GM19438 (cell line): Measurements from ENCODE around the gene PPP2R2B.
"Not testable (repeated sequence)": the region's sequence is repeated elsewhere in the genome, so short reads cannot be mapped to it uniquely, and the experiment has no call there.

Source experiments
- ATAC-seq: cut with Tn5 transposase; IDR thresholded peaks from one replicate; pipeline ENCODE4 v1.9.1; 2021; ENCODE audit warnings: low read depth; ENCODE audit not compliant: unreplicated experiment

Gene PPP2R2B

DNA sequence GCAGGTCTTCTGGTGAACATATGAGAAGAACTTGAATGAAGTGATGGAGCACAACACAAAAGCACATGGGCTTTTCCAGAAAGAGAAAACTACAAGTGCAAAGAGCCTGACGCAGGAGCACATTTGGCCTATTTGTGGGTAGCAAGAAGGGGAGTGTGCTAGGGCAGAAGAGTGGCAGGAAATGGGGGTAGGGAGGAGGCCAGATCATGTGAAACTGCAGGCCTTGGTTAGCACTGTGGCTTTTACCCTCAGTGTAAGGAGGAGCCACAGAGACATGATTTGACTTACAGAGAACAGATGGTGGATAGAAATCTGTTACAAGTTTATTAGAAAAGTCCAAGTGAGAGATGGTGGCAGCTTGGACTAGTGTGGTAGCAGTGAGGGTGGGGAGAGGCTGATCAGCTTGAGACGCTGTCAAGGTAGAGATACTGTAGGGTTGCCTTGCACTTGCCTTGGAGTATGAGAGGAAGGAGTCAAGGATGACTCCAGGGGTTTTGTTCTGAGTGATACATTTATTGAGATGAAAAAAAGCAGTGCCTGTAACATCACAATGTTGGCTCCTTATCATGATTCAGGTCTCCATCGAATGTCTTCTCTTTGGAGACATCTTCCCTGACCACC lies 126.7 kb downstream of the PPP2R2B start:
- ATAC-seq = peak; percentile 99

DNA sequence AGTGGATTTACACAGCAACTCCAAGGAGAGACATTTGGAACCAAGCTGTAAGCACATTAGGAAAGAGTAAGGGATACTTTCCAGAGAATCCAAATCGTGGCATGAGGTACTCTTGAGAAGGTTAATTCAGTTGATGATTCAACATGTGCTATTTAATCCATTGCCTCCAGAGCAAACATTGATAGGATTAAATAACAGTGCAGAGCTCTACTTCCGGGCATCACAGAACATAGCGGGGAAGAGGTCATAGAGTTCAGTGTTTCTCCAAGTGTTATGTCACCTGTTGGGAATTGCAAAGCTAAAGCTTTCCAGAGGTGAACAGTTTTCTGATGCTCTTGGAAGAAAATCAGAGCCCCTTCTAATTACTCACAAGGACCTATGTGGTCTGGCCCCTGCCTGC lies 127.5 kb downstream of the PPP2R2B start:
- ATAC-seq = no peak

DNA sequence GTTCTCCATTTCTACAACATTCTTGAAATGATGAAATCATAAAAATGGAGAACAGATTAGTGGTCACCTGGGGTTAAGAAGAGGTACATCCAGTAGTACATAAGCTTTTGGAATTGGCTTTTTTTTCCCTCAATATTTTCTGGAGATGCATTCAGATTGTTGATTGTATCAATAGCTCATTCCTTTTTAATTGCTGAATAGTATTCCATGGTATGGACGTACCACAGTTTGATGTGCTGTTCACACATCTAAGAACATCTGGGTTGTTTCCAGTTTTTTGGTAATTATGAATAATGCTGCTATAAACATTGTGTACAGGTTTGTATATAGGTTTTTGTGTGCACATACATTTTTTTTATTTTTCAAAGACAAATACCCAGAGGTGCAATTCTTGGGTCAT lies 130.0 kb downstream of the PPP2R2B start:
- no peak for ATAC-seq

DNA sequence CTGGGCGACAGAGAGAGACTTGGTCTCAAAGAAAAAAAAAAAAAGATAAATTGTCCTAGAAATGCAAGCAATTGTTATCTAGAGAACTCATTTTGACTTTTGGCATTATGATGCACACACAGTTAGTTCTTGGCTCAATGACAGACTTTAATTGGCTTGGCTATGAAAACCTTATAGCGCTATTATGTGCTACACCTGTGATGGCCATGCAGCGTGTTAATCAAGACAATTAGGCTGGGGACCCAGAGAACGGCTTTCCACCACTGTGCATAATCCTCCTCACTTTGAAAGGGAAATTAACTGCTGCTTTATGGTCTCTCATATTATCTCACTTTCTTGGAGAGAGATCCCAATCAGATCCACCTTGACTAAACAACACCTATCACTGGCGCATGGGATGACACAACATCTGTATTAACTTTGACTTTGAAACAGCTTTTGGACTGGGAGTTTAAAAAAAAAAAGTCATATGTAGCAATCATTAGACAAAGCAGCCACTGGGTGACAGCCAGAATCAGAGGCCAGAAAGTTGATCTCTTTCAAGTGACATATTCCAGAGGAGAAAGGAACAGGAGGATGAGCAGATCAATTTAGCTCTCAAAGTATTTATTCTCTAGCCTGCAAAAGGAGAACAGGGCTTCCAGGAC lies 132.5 kb downstream of the PPP2R2B start:
- no peak for ATAC-seq

DNA sequence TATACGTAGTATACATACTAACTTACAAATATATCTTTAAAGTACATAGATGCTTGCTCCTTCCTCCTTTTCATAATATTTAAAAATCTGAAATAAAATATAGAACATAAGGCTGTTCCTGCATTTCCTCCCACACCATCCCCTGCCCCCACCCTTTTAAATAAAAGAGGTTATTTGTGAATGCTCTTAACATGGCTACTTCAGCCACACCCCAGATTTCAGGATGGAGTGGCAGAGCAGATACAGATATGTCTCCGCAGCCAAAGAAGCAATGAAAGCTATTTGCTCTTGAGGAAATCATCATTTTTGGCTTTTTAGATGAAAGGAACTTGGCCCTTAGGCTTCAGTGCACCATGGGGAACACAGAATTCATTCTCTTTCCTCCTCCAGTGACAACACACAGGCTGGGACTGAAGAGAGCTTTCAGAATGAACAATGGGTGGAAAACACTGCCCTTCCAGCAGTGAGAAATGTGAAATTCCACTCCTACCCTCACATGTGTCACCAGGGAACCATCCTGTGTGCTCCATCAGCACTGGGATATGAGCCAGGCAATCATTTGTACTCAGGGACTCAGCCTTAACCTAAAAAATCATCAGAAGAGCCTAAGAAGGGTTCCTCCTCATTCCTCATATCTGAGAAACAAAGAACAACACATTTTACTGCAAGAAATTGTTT lies 134.3 kb downstream of the PPP2R2B start:
- no peak for ATAC-seq

DNA sequence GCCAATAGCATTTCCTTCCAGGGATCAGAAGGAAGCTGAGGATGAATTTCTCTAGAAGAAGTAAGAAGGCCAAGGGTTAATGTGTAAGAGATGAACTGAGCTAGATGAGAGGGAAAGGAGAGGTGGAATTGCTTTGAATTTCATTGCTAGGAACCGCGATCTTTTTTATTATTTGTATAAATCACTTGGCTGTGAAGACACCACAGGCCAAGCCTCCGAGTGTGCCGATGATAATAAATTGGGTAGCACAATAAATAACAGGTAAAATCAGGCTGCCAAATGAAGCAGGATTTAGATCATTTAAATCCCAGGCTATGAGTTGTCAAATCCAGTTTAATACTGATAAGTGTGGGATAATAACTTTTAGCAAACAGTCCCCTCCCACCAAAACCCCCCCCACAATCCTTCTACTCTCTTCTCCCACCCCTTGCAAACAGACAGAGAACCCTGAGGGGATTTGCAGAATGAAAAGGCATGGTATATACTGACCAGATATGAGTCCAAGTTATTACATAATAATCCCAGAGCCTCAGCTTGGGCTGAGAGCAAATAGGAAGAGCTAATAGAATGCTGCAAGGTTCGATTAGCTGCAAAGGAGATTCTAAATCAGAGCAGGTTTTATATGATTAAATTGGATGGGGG lies 143.5 kb downstream of the PPP2R2B start:
- no peak for ATAC-seq

DNA sequence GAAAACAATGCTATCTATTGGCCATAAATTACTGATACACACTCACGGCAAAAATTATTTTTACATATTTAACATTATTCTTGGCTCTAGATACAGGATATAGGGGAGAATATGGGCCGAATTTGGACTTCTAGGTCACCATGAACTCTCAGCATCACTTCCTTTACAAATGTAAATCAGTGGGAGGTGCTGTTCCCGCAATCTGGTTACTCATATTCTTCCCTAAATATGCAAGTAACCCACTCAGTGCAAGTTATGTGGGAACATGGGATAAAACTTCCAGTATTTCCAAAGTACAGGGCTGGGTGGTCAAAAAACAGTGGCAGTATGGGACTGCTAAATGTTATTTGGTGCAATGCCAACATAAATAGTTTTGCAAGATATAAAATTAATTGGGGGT lies 145.6 kb downstream of the PPP2R2B start:
- no peak for ATAC-seq

DNA sequence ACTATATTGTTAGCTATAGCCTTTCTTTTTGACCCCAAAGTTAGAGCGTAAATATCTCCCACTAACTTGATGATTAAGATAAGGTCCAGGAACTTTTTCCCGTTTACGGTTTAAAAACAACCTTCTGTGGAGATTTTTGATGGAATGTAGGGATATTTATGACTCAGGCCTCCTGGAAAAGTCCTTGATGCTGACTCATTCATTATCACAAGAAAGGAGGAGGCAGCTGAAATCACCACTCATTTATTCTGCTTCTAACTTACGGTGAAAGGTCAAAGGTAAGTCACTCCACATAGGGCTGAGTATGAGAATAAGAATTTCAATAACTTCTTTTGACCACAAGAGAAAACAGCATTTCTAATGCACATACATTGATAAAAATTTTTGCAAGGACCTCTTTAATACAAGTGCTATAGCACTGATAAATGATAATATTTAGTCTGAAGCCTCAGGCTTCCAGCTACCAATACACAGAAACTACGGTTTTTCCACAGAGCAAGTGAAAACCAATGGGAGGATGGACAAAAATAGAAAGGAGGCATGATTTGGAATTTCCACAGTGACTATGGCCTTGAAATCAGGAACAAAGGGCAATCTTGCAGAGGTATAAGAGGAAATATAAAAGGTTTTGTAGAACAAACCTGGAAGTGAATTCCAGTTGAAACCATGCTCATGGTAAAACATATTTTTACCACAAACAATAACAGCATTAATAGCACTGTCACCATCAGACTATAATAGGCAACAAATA lies 146.5 kb downstream of the PPP2R2B start:
- ATAC-seq = no peak

DNA sequence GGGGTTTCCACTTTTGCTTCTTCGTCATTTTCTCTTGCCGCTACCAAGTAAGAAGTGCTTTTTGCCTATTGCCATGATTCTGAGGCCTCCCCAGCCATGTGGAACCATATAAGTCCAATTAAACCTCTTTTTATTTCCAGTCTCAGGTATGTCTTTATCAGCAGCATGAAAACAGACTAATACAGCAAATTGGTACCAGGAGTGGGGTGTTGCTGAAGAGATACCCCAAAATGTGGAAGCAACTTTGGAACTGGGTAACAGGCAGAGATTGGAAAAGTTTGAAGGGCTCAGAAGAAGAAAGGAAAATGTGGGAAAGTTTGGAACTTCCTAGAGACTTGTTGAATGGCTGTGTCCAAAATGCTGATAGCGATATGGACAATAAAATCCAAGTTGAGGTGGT lies 149.8 kb downstream of the PPP2R2B start:
- ATAC-seq = not testable (repeated sequence)

DNA sequence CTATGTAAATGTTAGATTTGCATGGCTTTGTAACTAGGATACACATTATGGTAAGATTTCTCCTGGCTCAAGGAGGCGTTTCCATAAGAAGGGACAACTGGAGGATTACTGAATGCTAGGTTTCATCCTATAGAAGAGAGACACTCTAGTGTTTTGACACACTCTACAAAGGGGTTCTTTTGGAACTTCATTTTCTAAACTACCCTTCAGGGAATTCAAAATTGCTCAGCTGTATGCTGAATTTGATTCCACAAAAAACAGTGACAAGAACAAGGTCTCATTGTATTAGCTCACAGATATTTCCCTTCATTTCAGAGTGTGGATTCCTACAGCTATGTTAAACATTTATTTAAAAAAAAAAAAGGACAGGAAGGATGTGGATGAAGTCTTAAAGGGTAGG lies 151.7 kb downstream of the PPP2R2B start:
- no peak for ATAC-seq

DNA sequence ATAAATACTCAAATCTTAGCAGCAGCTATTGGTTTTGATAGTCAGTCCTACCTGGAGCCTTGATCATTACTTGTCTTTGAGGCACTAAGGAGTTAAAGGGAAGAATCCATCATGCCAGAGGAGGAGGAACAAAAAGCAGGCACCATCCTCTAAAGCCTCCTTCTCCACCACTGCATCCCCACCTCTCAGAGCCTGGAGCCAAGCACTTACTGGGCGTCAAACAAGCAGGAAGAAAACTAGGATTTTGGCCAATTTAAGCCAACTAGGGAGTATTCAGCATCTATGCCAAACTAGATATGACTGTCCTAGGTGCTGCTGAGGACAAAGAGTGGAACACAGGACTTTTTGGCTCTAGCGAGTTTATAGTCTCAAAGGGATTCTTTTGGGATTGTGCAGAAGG lies 152.5 kb downstream of the PPP2R2B start:
- no peak for ATAC-seq

DNA sequence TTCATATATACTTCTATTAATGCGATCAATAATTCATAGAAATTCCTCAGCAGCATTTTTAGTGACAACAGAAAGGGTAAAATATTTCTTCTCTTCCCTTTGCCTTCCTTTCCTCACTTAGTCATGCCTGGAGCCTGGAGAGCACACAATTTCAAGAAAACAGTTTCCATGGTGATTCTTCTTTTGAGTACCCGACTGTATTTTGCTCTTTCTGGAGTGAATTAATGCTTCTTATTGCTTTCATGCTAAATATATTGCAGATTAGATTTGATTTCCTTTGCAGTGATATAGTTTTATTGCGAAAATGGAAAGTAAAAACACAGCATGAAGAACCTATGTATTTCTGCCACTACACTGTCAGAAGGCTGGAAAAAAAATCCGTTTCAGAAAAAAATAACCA lies 153.5 kb downstream of the PPP2R2B start:
- no peak for ATAC-seq

DNA sequence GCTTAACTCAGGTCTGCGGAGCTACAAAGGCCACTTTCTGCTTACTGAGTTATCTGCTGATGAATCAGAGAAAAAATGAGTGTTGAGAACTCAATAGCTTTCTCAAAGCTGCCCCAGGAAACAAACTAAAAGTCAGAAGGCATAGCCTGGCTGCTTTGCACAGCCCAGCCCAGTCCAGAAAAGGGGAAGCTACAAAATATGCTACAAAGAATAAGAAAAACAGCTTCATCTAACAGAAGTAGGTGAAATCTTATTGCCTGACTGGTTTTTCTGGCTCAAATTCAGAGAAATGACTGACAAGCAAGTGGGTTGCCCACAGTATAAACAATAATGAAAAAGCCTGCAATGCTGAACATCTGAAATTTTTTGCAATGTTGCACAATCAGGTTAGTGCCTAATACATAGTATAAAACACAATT lies 156.2 kb downstream of the PPP2R2B start:
- no peak for ATAC-seq

DNA sequence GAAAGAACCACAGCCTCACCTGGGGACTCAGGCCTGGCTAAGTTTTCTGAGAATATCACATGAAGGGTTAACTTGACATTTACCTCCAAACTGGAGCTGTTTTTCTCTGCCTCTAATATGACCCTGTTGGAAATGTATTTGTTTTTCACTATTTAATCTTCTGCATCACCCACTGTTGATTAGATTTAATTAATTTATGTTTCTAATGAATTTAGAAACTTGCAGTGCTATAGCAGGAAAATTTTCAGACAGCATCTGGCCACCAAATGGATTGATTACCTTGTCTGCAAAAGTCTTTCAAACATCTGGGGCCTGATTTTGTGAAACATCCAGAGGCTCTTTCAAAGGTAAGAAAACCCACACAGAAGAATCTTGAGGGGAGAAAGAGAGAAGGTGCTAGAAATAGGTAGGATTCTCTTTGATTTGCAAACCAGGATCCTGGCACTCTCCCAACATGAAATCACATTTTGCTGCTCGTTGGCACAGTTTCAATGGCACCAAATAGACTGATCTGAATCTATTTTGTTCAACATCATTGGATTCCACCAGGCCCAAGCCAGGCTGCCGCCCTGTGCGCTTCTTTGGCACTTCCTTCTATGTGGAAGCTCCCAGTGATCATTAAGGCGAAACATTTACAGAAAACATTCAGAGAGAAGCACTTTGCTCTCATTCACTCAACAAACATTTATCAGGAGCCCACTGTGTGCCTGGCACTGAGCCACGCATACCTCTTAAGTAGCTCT lies 157.3 kb downstream of the PPP2R2B start:
- no peak for ATAC-seq

DNA sequence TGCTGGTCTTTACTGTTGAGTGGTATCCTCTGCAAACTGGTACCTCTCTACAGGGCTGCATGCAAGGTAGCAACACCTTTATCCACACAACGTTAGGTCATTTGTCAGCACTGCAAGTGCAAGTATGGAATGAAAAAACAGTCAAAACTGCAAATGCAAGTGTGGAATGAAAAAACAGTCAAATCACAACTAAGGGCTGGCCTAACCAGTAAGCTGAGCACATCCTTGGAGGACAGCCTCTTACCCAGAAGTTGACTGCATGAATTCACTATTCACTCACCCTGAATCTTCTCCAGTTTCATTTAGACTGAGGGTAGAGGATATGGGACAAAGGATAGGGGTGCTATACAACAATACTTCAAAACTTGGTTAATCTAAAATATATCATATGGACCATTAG lies 158.4 kb downstream of the PPP2R2B start:
- no peak for ATAC-seq

DNA sequence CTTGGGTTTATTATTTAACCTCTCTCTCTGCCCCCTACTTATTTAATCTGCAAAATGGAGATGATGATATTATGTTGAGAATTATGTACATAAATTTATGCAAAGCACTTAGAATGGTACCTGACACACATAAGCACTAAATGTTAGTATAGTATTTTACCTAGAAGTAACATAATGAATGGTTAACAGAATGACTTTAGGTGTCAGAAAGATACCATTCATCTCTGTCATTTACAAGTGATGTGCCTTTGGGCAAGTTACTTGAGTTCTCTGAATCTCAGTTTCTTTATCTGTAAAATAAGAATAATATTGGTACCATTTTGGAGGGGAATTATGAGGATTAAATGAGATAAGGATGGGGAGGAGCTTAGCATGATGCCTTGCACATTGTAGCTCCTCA lies 159.4 kb downstream of the PPP2R2B start:
- no peak for ATAC-seq

DNA sequence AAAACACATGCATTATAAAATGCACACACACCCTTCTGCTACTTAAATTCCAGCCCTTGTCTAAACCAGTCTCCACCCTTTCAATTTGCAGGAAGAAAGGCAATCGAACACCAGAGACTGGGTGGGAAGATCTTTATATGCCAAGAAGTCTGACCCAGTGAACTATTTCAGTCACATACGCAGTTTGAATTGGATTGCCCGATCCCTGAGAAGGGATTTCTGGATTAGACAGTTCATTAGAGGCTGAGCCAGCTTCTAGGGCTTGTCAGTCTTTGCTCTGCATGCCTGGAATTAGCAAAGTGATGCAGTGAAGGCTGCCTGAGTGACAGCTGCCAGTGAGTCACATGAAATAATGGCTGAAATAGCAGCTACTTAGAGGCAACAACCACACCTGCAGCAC lies 159.9 kb downstream of the PPP2R2B start:
- ATAC-seq = no peak

DNA sequence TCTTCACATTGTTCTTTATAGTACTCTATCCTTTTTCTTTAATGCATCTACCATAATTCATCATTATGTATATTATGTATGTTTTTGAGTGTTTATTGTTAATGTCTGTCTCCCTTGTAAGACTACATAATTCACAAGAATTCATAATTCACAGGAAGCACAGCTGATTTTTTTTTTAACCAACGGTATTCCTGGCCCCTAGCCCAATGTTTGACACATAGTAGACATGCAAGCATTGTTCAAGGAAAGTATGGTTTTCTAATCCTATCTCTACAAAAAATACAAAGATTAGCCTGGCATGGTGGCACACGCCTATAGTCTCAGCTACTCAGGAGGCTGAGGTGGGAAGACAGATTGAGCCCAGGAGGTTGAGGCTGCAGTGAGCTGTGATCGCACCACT lies 160.6 kb downstream of the PPP2R2B start:
- no peak for ATAC-seq

DNA sequence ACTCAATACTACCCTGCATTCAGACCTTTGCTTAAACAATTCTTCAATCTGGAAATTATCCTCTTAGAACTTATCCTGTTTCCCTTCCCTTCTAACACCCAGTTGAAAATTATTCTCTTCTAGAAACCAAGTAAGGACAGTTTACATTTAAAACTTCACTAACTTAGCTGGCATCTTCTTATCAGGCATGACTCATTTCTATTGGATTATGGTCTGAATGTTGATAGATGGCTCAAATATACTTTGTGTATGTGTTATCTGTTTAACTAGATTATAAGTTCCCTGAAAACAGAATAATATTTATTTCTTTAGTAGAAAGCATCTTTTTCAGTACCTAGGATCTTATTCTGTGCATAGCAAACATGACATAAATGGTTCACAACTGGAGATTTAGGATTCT lies 161.9 kb downstream of the PPP2R2B start:
- ATAC-seq = no peak

DNA sequence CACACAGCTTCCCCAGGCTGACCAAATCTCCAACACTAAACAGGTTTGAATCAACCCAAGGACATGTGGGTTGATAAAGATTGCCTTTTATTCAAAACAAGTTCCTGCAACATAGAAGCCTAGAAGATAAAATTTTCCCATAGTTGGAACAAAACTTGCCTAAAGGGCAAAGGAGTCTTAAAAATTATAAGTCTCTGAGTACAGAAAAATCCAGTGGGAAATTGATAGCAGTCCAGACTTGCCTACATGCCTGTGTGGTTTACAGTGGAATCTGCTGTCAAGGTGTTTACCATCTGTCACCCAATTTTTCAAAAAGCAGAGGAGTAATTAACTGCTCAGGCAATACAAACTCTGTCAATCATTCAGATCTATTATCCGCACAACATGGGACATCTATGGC lies 168.2 kb downstream of the PPP2R2B start:
- ATAC-seq = no peak
